Measurements from ENCODE around the gene MCM3AP. TPM values are rescaled to one million over a fixed set of nuclear protein-coding genes. Genes with fewer than 3 reads are reported as not detected.

The MCM3AP gene
- total RNA-seq, 2 donors from 2014 or later: 52.7 to 102 TPM

- DNase-seq (no peak), ATAC-seq (no peak)
- TF ChIP-seq CTCF (IDR thresholded peaks at IDR 0.05): no peak
- TF ChIP-seq POLR2A (IDR thresholded peaks at IDR 0.05): no peak
- intact Hi-C loops (cut with DNase I): no loop called here
- peaks cover 8% of the 10 kb centered on the region for H3K4me1 ChIP-seq
- no peaks in the 10 kb centered on the region for H3K27me3 ChIP-seq
- no peak overlapping the region for H3K27ac ChIP-seq
- H3K9me3 ChIP-seq: no peaks in the 10 kb centered on the region
- WGBS, 2 donors: 81 to 94% methylated on average over 8 to 16 of the region's 16 CpGs
- H3K36me3 ChIP-seq (replicated peaks in 1 of 2; ENCODE audit: insufficient read depth in 1 of 2, low read depth in 2 of 2): no peaks in the 10 kb centered on the region
- H3K4me3 ChIP-seq: no peak overlapping the region
Measured at GRCh38 chr21:46218906-46219590, 66.4 kb downstream of the MCM3AP start.

- WGBS, 2 donors: 94 to 96% methylated on average over 21 to 22 of the region's 22 CpGs
- DNase-seq (no peak), ATAC-seq (no peak)
- intact Hi-C loops (cut with DNase I): no loop called here
- H3K4me1 ChIP-seq: peaks cover 8% of the 10 kb centered on the region
- H3K36me3 ChIP-seq (replicated peaks in 1 of 2; ENCODE audit: insufficient read depth in 1 of 2, low read depth in 2 of 2): no peaks in the 10 kb centered on the region
- H3K4me3 ChIP-seq: no peak overlapping the region
- H3K27ac ChIP-seq: no peak overlapping the region
- no peak for TF ChIP-seq CTCF (IDR thresholded peaks at IDR 0.05)
- TF ChIP-seq POLR2A (IDR thresholded peaks at IDR 0.05): no peak
- H3K9me3 ChIP-seq: no peaks in the 10 kb centered on the region
- H3K27me3 ChIP-seq: no peaks in the 10 kb centered on the region
Measured at GRCh38 chr21:46217511-46218196, 67.8 kb downstream of the MCM3AP start.

- no peak for DNase-seq
- 89 to 91% methylated on average over 5 to 15 of the region's 16 CpGs for WGBS, 2 donors
- Histone ChIP-seq H3K9me3 (no peaks in the 10 kb centered on the region), H3K36me3 (replicated peaks in 1 of 2; ENCODE audit: insufficient read depth in 1 of 2, low read depth in 2 of 2) (no peaks in the 10 kb centered on the region), H3K27me3 (no peaks in the 10 kb centered on the region), H3K4me3 (no peak overlapping the region), H3K27ac (no peak overlapping the region), H3K4me1 (no peaks in the 10 kb centered on the region)
- TF ChIP-seq CTCF (IDR thresholded peaks at IDR 0.05) (no peak), POLR2A (IDR thresholded peaks at IDR 0.05) (no peak)
- intact Hi-C loops (cut with DNase I): no loop called here
- ATAC-seq: no peak
Measured at GRCh38 chr21:46216132-46216747, 69.2 kb downstream of the MCM3AP start.

- DNase-seq (no peak), ATAC-seq (no peak)
- intact Hi-C loops (cut with DNase I): no loop called here
- Histone ChIP-seq H3K9me3 (no peaks in the 10 kb centered on the region), H3K36me3 (replicated peaks in 1 of 2; ENCODE audit: insufficient read depth in 1 of 2, low read depth in 2 of 2) (peaks cover 0 to under 1% of the 10 kb centered on the region in 2 donors), H3K27me3 (no peaks in the 10 kb centered on the region), H3K27ac (no peak overlapping the region), H3K4me3 (no peak overlapping the region), H3K4me1 (no peaks in the 10 kb centered on the region)
- TF ChIP-seq CTCF (IDR thresholded peaks at IDR 0.05) (no peak), POLR2A (IDR thresholded peaks at IDR 0.05) (no peak)
- WGBS, 2 donors: 85 to 95% methylated on average over 3 to 20 of the region's 20 CpGs
Measured at GRCh38 chr21:46215436-46216131, 69.8 kb downstream of the MCM3AP start.

Data from body of pancreas (tissue), 4 donors.